Activated CD4-positive, alpha-beta T cell treated with anti-CD3 and anti-CD28 coated beads, Interleukin-2, amount 10 ng/mL, durations not matched to agents 24 days and 14 days (primary cell): Measurements from ENCODE around the gene TMEM253. TPM values are rescaled to one million over a fixed set of nuclear protein-coding genes. Genes with fewer than 3 reads are reported as not detected.

ENCODE experiments used
- DNase-seq: peaks from one replicate; pipeline ENCODE4 v3.0.0; 2022
- H3K27ac Mint-ChIP-seq: one replicate; pipeline ENCODE4 v1.8.0; 2022; ENCODE audit warnings: mild to moderate bottlenecking, mixed read lengths
- H3K27me3 Mint-ChIP-seq: one replicate; pipeline ENCODE4 v1.8.0; 2022; ENCODE audit warnings: mixed read lengths
- H3K36me3 Mint-ChIP-seq: one replicate; pipeline ENCODE4 v1.8.0; 2022; ENCODE audit warnings: low read depth, mild to moderate bottlenecking, mixed read lengths
- H3K4me1 Mint-ChIP-seq: one replicate; pipeline ENCODE4 v1.8.0; 2021; ENCODE audit warnings: mixed read lengths
- H3K4me3 Mint-ChIP-seq: one replicate; pipeline ENCODE4 v1.8.0; 2022; ENCODE audit warnings: mild to moderate bottlenecking, moderate library complexity, mixed read lengths
- H3K9me3 Mint-ChIP-seq: one replicate; pipeline ENCODE4 v1.8.0; 2021; ENCODE audit warnings: mixed read lengths
- intact Hi-C: fragments of 100-400 bp; cut with micrococcal nuclease; formaldehyde crosslinking; loops from one replicate; pipeline ENCODE4 v1.15.1; 2023
- total RNA-seq: library from RNA; stranded (reverse); gene quantifications from 2 replicates; pipeline ENCODE4 v1.2.3, GENCODE V29; 2022

The TMEM253 gene
- total RNA-seq, 1 donor from 2014 or later = not detected

DNA sequence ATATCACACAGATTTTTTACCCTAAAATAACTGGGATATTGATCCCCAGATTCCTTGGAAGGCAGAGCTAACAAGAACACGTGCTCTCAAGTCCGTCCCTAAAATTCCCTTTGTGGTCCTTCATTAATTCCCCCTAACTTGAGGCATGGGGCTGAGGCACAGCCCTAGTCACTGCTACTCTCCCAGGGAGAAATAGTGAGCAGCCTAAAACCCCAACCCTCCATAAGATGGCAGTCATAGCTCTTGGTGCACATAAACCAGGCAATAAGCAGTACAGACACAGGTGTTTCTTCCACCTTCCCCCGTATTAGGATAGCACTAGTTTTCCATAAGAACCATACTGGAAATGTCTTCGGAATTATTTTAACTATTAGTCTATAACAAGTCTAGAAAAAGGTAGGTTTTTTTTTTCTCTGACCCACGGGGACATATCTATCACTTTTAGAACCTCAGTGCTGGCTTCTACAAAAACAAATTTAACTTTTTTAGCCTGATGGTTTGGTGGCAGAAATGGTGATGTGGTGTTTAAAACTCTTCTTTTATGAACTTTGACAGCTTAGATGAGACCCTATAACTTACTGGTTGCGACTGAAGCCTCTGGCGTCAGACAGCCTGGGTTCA lies 33.9 kb upstream of the TMEM253 start:
- intact Hi-C loops = loop anchor here (5.0 kb wide), 1 partner anchor 40 kb away; the partner anchor contains the start of gene NDRG2
- peaks cover 78% of the 10 kb centered on the region for H3K27me3 Mint-ChIP-seq
- DNase-seq = peak; percentile 68
- H3K4me3 Mint-ChIP-seq = no peak overlapping the region
- no peaks in the 10 kb centered on the region for H3K9me3 Mint-ChIP-seq
- peaks cover 1% of the 10 kb centered on the region for H3K36me3 Mint-ChIP-seq
- H3K27ac Mint-ChIP-seq = no peak overlapping the region
- peaks cover 29% of the 10 kb centered on the region for H3K4me1 Mint-ChIP-seq

DNA sequence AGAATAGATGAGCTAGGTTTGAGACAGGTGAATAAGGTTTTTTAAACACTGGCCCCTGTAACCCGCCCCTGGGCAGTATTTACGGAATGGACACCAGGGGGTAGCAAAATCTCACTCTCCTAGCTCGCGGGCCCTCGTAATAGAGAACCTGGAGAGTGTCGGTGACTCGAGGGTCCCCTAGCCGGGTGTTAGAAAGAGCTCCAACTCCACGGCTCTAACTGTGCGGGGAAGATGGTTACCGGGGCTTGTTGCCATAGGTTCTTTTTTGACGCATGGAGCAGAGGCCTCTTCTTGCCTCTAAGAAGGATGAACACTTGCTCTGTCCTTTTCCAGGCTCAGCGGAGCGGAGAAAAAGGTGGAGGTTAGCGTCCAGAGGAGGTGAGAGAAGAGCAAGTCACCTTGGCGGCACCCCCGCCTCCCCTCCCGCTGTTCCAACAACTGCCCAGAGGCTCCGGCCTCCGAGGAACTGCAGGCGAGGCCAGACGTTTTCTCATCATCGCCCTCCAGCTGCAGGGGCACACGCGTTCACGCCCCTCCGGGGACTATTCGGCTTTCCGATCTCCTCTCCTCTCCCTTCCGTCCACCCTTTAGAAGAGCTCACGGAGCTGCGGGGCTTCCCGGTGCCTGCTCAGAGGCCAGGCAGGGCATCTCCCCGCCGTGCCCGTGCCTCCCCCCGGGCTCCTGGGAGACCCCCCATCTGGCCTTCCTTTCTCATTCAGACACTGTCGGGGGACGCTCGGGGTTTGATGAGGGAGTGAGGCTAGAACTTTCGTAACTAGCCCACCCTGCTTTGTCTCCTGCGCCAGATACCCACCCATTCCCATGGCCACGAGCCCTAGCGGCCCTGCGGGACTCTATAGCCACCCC lies 32.1 kb upstream of the TMEM253 start:
- Mint-ChIP-seq H3K36me3 (peaks cover 1% of the 10 kb centered on the region), H3K9me3 (no peaks in the 10 kb centered on the region), H3K4me3 (peak overlapping the region; percentile 73), H3K27ac (no peak overlapping the region), H3K4me1 (peaks cover 33% of the 10 kb centered on the region), H3K27me3 (peaks cover 81% of the 10 kb centered on the region)
- intact Hi-C loops = loop anchor here (1.0 to 5.0 kb wide), 2 partner anchors 36 to 41 kb away; partner anchors contain the start of gene NDRG2
- DNase-seq = peak; percentile 82

GRCh38 chr14:21069388-21070082 lies 31.3 kb upstream of the TMEM253 start:
- Mint-ChIP-seq H3K4me1 (peaks cover 33% of the 10 kb centered on the region), H3K36me3 (peaks cover 1% of the 10 kb centered on the region), H3K27ac (no peak overlapping the region), H3K9me3 (no peaks in the 10 kb centered on the region), H3K4me3 (peak overlapping the region; percentile 73), H3K27me3 (peaks cover 81% of the 10 kb centered on the region)
- intact Hi-C loops = loop anchor here (5.0 kb wide), 1 partner anchor 42 kb away; the partner anchor contains the start of gene NDRG2
- DNase-seq = no peak

DNA sequence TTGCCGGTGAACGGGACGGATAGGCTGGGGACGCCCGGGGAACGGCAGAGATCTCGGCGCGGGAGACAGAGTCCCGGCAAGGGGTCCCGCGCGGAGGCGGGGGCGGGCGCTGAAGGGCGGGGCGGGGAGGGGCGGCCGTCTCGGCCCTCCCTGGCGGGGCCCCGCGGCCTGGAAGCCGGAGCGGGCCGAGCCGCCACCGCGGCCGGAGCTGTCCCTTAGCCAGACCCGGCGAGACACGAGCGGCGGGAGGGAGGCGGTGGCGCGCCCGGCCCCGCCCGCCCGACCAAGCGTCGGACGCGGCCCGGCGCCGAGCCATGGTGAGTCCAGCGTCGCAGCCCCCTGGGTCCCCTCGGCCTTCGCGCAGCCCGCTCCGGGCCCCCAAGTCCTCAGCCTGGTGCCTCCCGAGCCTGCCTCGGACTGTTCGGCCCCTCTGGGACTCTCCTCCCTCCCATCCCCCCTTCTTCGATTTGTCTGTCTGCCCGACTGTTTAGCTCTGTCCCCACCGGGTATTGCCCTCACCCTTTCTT lies 30.7 kb upstream of the TMEM253 start, which contains the start of gene ARHGEF40:
Gene ARHGEF40 (plus strand): TSS at position 222 of the 527 bp plus-strand sequence. CDS start 93 bp downstream, at position 315.
- DNase-seq = peak; percentile 71
- Mint-ChIP-seq H3K36me3 (peaks cover 1% of the 10 kb centered on the region), H3K27me3 (peaks cover 79% of the 10 kb centered on the region), H3K9me3 (no peaks in the 10 kb centered on the region), H3K4me1 (peaks cover 33% of the 10 kb centered on the region), H3K4me3 (peak within 1 kb of the TSS; percentile 77), H3K27ac (no peak within 1 kb of the TSS)
- intact Hi-C loops = no loop called here

- DNase-seq = no peak
- Mint-ChIP-seq H3K36me3 (peaks cover 1% of the 10 kb centered on the region), H3K4me1 (peaks cover 33% of the 10 kb centered on the region), H3K27me3 (peaks cover 74% of the 10 kb centered on the region), H3K4me3 (peak overlapping the region; percentile 77), H3K27ac (no peak overlapping the region), H3K9me3 (no peaks in the 10 kb centered on the region)
- intact Hi-C loops = loop anchor here (1.0 kb wide), 1 partner anchor 22 kb away; no protein-coding TSS in a partner anchor
Observed at GRCh38 chr14:21070610-21071224, 30.1 kb upstream of the TMEM253 start.

GRCh38 chr14:21071225-21072030 lies 29.4 kb upstream of the TMEM253 start:
- Mint-ChIP-seq H3K36me3 (peaks cover 1% of the 10 kb centered on the region), H3K9me3 (no peaks in the 10 kb centered on the region), H3K27me3 (peaks cover 73% of the 10 kb centered on the region), H3K4me3 (peak overlapping the region; percentile 77), H3K4me1 (peaks cover 33% of the 10 kb centered on the region), H3K27ac (no peak overlapping the region)
- DNase-seq = peak; percentile 80
- intact Hi-C loops = loop anchor here (1.0 kb wide), 1 partner anchor 21 kb away; no protein-coding TSS in a partner anchor

DNA sequence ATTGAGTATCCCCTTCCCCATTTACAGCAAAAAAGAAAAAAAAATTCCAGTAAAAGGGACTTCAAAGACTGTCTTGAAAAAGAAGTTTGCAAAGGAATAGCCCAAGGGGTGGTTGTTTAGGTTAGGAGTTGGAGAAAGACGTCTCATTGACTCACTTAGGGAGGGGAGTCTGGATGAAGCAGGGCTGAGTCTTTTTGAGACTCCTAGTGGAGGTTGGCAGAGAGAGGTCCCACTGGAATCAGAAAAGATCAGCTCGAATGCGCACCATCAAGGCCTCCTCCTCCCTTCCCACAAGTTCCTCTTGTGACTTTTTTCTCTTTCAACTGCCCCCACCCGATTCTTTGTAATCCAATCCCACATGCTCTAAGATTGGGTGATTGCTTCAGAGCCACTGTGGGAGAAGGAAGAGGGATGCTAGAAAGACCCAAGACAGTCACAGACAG lies 28.8 kb upstream of the TMEM253 start:
- Mint-ChIP-seq H3K27ac (no peak overlapping the region), H3K9me3 (no peaks in the 10 kb centered on the region), H3K27me3 (peaks cover 69% of the 10 kb centered on the region), H3K4me3 (peak overlapping the region; percentile 77), H3K36me3 (peaks cover 1% of the 10 kb centered on the region), H3K4me1 (peaks cover 33% of the 10 kb centered on the region)
- intact Hi-C loops = no loop called here
- no peak for DNase-seq

- no peak for DNase-seq
- Mint-ChIP-seq H3K27ac (no peak overlapping the region), H3K4me1 (peaks cover 33% of the 10 kb centered on the region), H3K27me3 (peaks cover 61% of the 10 kb centered on the region), H3K4me3 (peak overlapping the region; percentile 5), H3K36me3 (peaks cover 1% of the 10 kb centered on the region), H3K9me3 (no peaks in the 10 kb centered on the region)
- intact Hi-C loops = no loop called here
Observed at GRCh38 chr14:21072781-21073339, 28.0 kb upstream of the TMEM253 start.

GRCh38 chr14:21073921-21074320 lies 26.9 kb upstream of the TMEM253 start:
- Mint-ChIP-seq H3K4me1 (peaks cover 28% of the 10 kb centered on the region), H3K27ac (no peak overlapping the region), H3K27me3 (peaks cover 52% of the 10 kb centered on the region), H3K9me3 (no peaks in the 10 kb centered on the region), H3K36me3 (peaks cover 1% of the 10 kb centered on the region), H3K4me3 (no peak overlapping the region)
- intact Hi-C loops = no loop called here
- no peak for DNase-seq

- Mint-ChIP-seq H3K36me3 (peaks cover 1% of the 10 kb centered on the region), H3K27ac (no peak overlapping the region), H3K27me3 (peaks cover 48% of the 10 kb centered on the region), H3K4me3 (no peak overlapping the region), H3K9me3 (no peaks in the 10 kb centered on the region), H3K4me1 (peaks cover 21% of the 10 kb centered on the region)
- intact Hi-C loops = no loop called here
- no peak for DNase-seq
Observed at GRCh38 chr14:21074398-21075272, 26.2 kb upstream of the TMEM253 start.

- peaks cover under 1% of the 10 kb centered on the region for H3K36me3 Mint-ChIP-seq
- H3K4me3 Mint-ChIP-seq = no peak overlapping the region
- peaks cover 14% of the 10 kb centered on the region for H3K4me1 Mint-ChIP-seq
- H3K9me3 Mint-ChIP-seq = no peaks in the 10 kb centered on the region
- H3K27me3 Mint-ChIP-seq = peaks cover 40% of the 10 kb centered on the region
- intact Hi-C loops = no loop called here
- no peak for DNase-seq
- no peak overlapping the region for H3K27ac Mint-ChIP-seq
Observed at GRCh38 chr14:21075719-21076437, 25.0 kb upstream of the TMEM253 start.
